Activated naive CD4-positive, alpha-beta T cell treated with Interleukin-2 at 50 U/mL for 16 hours (primary cell): ENCODE results near the gene BRD2.
A peak's percentile ranks its signal among the peaks of the same experiment; 100 is the strongest.

Experiments
- DNase-seq: peaks from one replicate; pipeline ENCODE4 v3.0.0-alpha.2; 2020

Gene BRD2

GRCh38 chr6:33001685-33002084 is 33.3 kb downstream of the BRD2 start:
- no peak for DNase-seq

- DNase-seq, result no peak
These were observed 36.5 kb downstream of the BRD2 start for GRCh38 chr6:33004940-33005339.

- no peak for DNase-seq
These were observed 39.5 kb downstream of the BRD2 start for GRCh38 chr6:33007831-33008400.

- peak; percentile 18 for DNase-seq
These were observed 40.8 kb downstream of the BRD2 start, which contains the start of gene HLA-DOA for GRCh38 chr6:33008944-33009861. HLA-DOA (minus strand) TSS chr6:33009591.

GRCh38 chr6:33010356-33010755 is 42.0 kb downstream of the BRD2 start:
- no peak for DNase-seq

- DNase-seq, result no peak
These were observed 45.2 kb downstream of the BRD2 start for GRCh38 chr6:33013608-33014007.

GRCh38 chr6:33014841-33015634 is 46.6 kb downstream of the BRD2 start:
- DNase-seq, result peak; percentile 15

- no peak for DNase-seq
These were observed 47.4 kb downstream of the BRD2 start for GRCh38 chr6:33015798-33016197.

GRCh38 chr6:33017018-33017417 is 48.6 kb downstream of the BRD2 start:
- no peak for DNase-seq

GRCh38 chr6:33017694-33018353 is 49.4 kb downstream of the BRD2 start:
- DNase-seq, result no peak

- DNase-seq, result no peak
These were observed 50.0 kb downstream of the BRD2 start for GRCh38 chr6:33018418-33018817.

GRCh38 chr6:33018904-33019303 is 50.5 kb downstream of the BRD2 start:
- DNase-seq, result peak; percentile 50

- no peak for DNase-seq
These were observed 51.0 kb downstream of the BRD2 start for GRCh38 chr6:33019372-33019771.

- no peak for DNase-seq
These were observed 53.5 kb downstream of the BRD2 start for GRCh38 chr6:33021917-33022316.

- DNase-seq, result no peak
These were observed 55.1 kb downstream of the BRD2 start for GRCh38 chr6:33023536-33023935.

- DNase-seq, result no peak
These were observed 56.1 kb downstream of the BRD2 start for GRCh38 chr6:33024521-33024920.

GRCh38 chr6:33028220-33028849 is 59.9 kb downstream of the BRD2 start:
- no peak for DNase-seq

GRCh38 chr6:33029328-33030184 is 61.2 kb downstream of the BRD2 start:
- DNase-seq, result no peak

- DNase-seq, result no peak
These were observed 61.9 kb downstream of the BRD2 start for GRCh38 chr6:33030245-33030644.
